ENCODE data around the gene LRRK1.

- no peak for TF ChIP-seq CTCF (IDR thresholded peaks at IDR 0.05; ENCODE audit: low read depth, low read length, poor library complexity, severe bottlenecking)
- TF ChIP-seq EZH2phosphoT487 (IDR thresholded peaks at IDR 0.05; ENCODE audit: borderline replicate concordance, low read length): no peak
Measured at GRCh38 chr15:101049856-101050622, 130.9 kb downstream of the LRRK1 start.

Measured in DOHH2 (cell line).